Calu3 (cell line): ENCODE measurements around the gene ADIPOR1. TPM values are rescaled to one million over a fixed set of nuclear protein-coding genes. Genes with fewer than 3 reads are reported as not detected.
"Not testable (repeated sequence)": the region's sequence is repeated elsewhere in the genome, so short reads cannot be mapped to it uniquely, and the experiment has no call there.

Experiments used
- Bru-seq: library from RNA; stranded (reverse); fragments of 400-500 nt; gene quantifications from one replicate; lab custom pipeline; 2021; lab: Mats Ljungman, UMichigan
- BruChase-seq, 2 experiments: library from RNA; stranded (reverse); fragments of 400-500 nt; gene quantifications; one replicate each; lab custom pipeline; 2021; lab: Mats Ljungman, UMichigan
- BruUV-seq: library from RNA; stranded (reverse); fragments of 400-500 nt; replicated peaks from 2 replicates; lab custom pipeline; 2021; lab: Mats Ljungman, UMichigan
- CTCF ChIA-PET: fragments of 300-600 bp; sonication (Branson Sonifier 250); formaldehyde crosslinking; loops from one replicate; lab custom pipeline; 2022; ENCODE audit warnings: antibody characterized with exemption; lab: Charles Lee
- DNase-seq: peaks from one replicate; pipeline ENCODE4 v3.0.0; 2022
- H3K27ac Mint-ChIP-seq: one replicate; pipeline ENCODE4 v1.8.0; 2022; ENCODE audit warnings: mixed read lengths; ENCODE audit not compliant: unreplicated experiment
- H3K27me3 Mint-ChIP-seq: one replicate; pipeline ENCODE4 v1.8.0; 2022; ENCODE audit warnings: mixed read lengths; ENCODE audit not compliant: unreplicated experiment
- H3K36me3 Mint-ChIP-seq: one replicate; pipeline ENCODE4 v1.8.0; 2022; ENCODE audit warnings: mild to moderate bottlenecking, moderate library complexity, mixed read lengths; ENCODE audit not compliant: insufficient read depth, unreplicated experiment
- H3K4me1 Mint-ChIP-seq: one replicate; pipeline ENCODE4 v1.8.0; 2022; ENCODE audit warnings: mild to moderate bottlenecking, low read depth, mixed read lengths; ENCODE audit not compliant: unreplicated experiment
- H3K4me3 Mint-ChIP-seq: one replicate; pipeline ENCODE4 v1.8.0; 2022; ENCODE audit warnings: mild to moderate bottlenecking, low read depth, moderate library complexity, mixed read lengths; ENCODE audit not compliant: unreplicated experiment
- H3K9me3 Mint-ChIP-seq: one replicate; pipeline ENCODE4 v1.8.0; 2022; ENCODE audit warnings: low read depth, mixed read lengths; ENCODE audit not compliant: unreplicated experiment
- CTCF ChIP-seq: fragments of 200-600 bp; IDR thresholded peaks from one replicate; pipeline ENCODE4 v1.8.0; 2022; ENCODE audit warnings: antibody characterized with exemption; ENCODE audit not compliant: unreplicated experiment
- intact Hi-C: fragments of 100-400 bp; cut with micrococcal nuclease; formaldehyde crosslinking; loops from one replicate; pipeline ENCODE4 v1.10.0; 2022; ENCODE audit not compliant: unreplicated experiment
- long read RNA-seq: library from polyadenylated mRNA; stranded (forward); transcript quantifications from one replicate; pipeline ENCODE4 v2.0.0, GENCODE V29; 2022
- total RNA-seq: library from RNA; stranded (reverse); gene quantifications from 2 replicates; pipeline ENCODE4 v1.2.3, GENCODE V29; 2022

Gene ADIPOR1, protein sequence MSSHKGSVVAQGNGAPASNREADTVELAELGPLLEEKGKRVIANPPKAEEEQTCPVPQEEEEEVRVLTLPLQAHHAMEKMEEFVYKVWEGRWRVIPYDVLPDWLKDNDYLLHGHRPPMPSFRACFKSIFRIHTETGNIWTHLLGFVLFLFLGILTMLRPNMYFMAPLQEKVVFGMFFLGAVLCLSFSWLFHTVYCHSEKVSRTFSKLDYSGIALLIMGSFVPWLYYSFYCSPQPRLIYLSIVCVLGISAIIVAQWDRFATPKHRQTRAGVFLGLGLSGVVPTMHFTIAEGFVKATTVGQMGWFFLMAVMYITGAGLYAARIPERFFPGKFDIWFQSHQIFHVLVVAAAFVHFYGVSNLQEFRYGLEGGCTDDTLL
- 102 and 104 TPM in 2 replicates for total RNA-seq
- percentile 90 among the genes with signal in this experiment for Bru-seq, nascent RNA
- BruChase-seq, experiment 1, labeled RNA remaining after a 6-hour chase, result percentile 94 among the genes with signal in this experiment
- BruChase-seq, experiment 2, labeled RNA remaining after a 2-hour chase, result percentile 86 among the genes with signal in this experiment
- long read RNA-seq, transcript ADIPOR1-201 (8 exons, 2,177 nt), result major isoform, 337 of 431 reads
- long read RNA-seq, partial matches to known transcripts, result 14 of 431 reads
- long read RNA-seq, other reads (novel, unspliced or antisense), result 79 of 431 reads

GRCh38 chr1:202957733-202958543 lies at the start of gene ADIPOR1:
ADIPOR1 (minus strand) TSS chr1:202958312; CDS start chr1:202951070, 7,242 bp downstream.
- peaks cover 26% of the 10 kb centered on the region for H3K36me3 Mint-ChIP-seq
- intact Hi-C loops, result no loop called here
- BruUV-seq, result no TSS peak
- H3K4me3 Mint-ChIP-seq, result peak within 1 kb of the TSS; percentile 70
- no peaks in the 10 kb centered on the region for H3K9me3 Mint-ChIP-seq
- TF ChIP-seq CTCF, result no peak
- peak; percentile 97 for DNase-seq
- H3K27me3 Mint-ChIP-seq, result no peaks in the 10 kb centered on the region
- H3K27ac Mint-ChIP-seq, result peak within 1 kb of the TSS; percentile 73
- peaks cover 49% of the 10 kb centered on the region for H3K4me1 Mint-ChIP-seq
- CTCF ChIA-PET, result no interaction called here

GRCh38 chr1:203006948-203007871 lies 49.1 kb upstream of the ADIPOR1 start, which contains the start of gene TMEM183A:
TMEM183A (plus strand) TSS chr1:203007374; CDS start chr1:203007466, 92 bp downstream.
- peaks cover 26% of the 10 kb centered on the region for H3K4me1 Mint-ChIP-seq
- no peaks in the 10 kb centered on the region for H3K9me3 Mint-ChIP-seq
- peaks cover 47% of the 10 kb centered on the region for H3K36me3 Mint-ChIP-seq
- CTCF ChIA-PET, result interaction anchor here (0.5 to 0.8 kb wide), 11 partner anchors 10 to 1803 kb away, joined by 3 to 9 read pairs (median 3); no protein-coding TSS in a partner anchor
- H3K27me3 Mint-ChIP-seq, result peaks cover 3% of the 10 kb centered on the region
- BruUV-seq, result TSS peak; percentile 100
- peak within 1 kb of the TSS; percentile 99 for H3K27ac Mint-ChIP-seq
- peak within 1 kb of the TSS; percentile 91 for H3K4me3 Mint-ChIP-seq
- intact Hi-C loops, result no loop called here
- DNase-seq, result peak; percentile 98
- no peak for TF ChIP-seq CTCF

GRCh38 chr1:203005395-203006142 lies 47.5 kb upstream of the ADIPOR1 start:
- Mint-ChIP-seq H3K36me3 (peaks cover 44% of the 10 kb centered on the region), H3K27me3 (peaks cover 11% of the 10 kb centered on the region), H3K27ac (peak overlapping the region; percentile 99), H3K4me3 (peak overlapping the region; percentile 91), H3K4me1 (peaks cover 26% of the 10 kb centered on the region)
- intact Hi-C loops, DNase-seq, BruUV-seq, CTCF ChIA-PET, H3K9me3 Mint-ChIP-seq: not testable (repeated sequence)

DNA sequence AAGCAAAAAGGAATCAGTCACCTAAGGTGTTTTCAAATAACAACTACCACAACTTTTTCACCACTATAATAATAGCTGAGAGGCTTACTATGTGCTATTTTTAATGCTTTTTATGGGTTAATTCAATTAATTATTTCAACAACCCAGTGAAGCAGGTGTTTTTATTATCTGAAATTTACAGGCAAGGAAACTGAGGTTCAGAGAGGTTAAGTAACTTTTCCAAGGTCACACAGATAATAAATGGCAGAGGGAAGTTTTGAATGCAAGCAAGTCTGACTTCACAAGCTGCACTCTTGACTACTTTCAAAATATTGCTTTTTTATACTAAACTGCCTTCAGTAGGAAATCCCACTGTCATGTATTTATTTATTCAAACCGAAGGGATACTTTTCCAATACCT lies 44.8 kb upstream of the ADIPOR1 start:
- intact Hi-C loops, result no loop called here
- Mint-ChIP-seq H3K36me3 (peaks cover 21% of the 10 kb centered on the region), H3K27me3 (peaks cover 21% of the 10 kb centered on the region), H3K4me1 (peaks cover 24% of the 10 kb centered on the region), H3K4me3 (no peak overlapping the region), H3K9me3 (no peaks in the 10 kb centered on the region), H3K27ac (no peak overlapping the region)
- no peak for TF ChIP-seq CTCF
- CTCF ChIA-PET, result no interaction called here
- no TSS peak for BruUV-seq
- no peak for DNase-seq
